Transverse colon (tissue), 4 donors: Measurements from ENCODE around the gene ARID4B. TPM values are rescaled to one million over a fixed set of nuclear protein-coding genes. Genes with fewer than 3 reads are reported as not detected.

Experiments
- DNase-seq: peaks from one replicate; pipeline ENCODE4 v3.0.0-alpha.2; 2019
- H3K27ac ChIP-seq, 4 donors: fragments of 200-600 bp; sonication (generic); 2 replicates each; pipeline ENCODE4 v1.5.1; 2016 to 2018; ENCODE audit warnings: inconsistent platforms in 4 of 4
- H3K27me3 ChIP-seq: fragments of 200-600 bp; sonication (generic); 2 replicates; pipeline ENCODE4 v1.5.1; 2017; ENCODE audit warnings: inconsistent platforms
- H3K36me3 ChIP-seq, 4 donors: fragments of 200-600 bp; sonication (generic); 2 replicates each; pipeline ENCODE4 v1.5.1; 2017 to 2019; ENCODE audit warnings: inconsistent platforms in 4 of 4
- H3K4me1 ChIP-seq, 4 donors: fragments of 200-600 bp; sonication (generic); 2 replicates each; pipeline ENCODE4 v1.5.1; 2017 to 2020; ENCODE audit warnings: inconsistent platforms in 4 of 4
- H3K4me3 ChIP-seq, 4 donors: fragments of 200-600 bp; sonication (generic); 1 replicate in 1 of 4; 2 replicates in 3 of 4; pipeline versions ENCODE4 v1.5.1 to v1.6.1; 2017 to 2019; ENCODE audit warnings: inconsistent platforms in 4 of 4
- H3K9me3 ChIP-seq, 2 donors: fragments of 200-600 bp; sonication (generic); 2 replicates each; pipeline ENCODE4 v1.5.1; 2017 to 2019; ENCODE audit warnings: inconsistent platforms in 2 of 2
- EP300 ChIP-seq: sonication (generic); formaldehyde crosslinking; IDR thresholded peaks from one replicate; pipeline ENCODE4 v1.6.1; 2017; ENCODE audit warnings: antibody characterized with exemption, low read depth
- POLR2A ChIP-seq: fragments of 450-650 bp; IDR thresholded peaks from one replicate; pipeline ENCODE4 v1.6.1; 2016; ENCODE audit warnings: antibody characterized with exemption, mild to moderate bottlenecking, moderate library complexity
- POLR2AphosphoS5 ChIP-seq, 3 donors: sonication (generic); formaldehyde crosslinking; IDR thresholded peaks; one replicate each; pipeline ENCODE4 v1.6.1; 2016; ENCODE audit warnings: antibody characterized with exemption in 3 of 3
- WGBS, 2 donors: methylation state at CpG; one replicate each; pipeline ENCODE4 v1.1.5; 2018; ENCODE audit warnings: low coverage in 1 of 2; 5-methylcytosine and 5-hydroxymethylcytosine counted together
- in situ Hi-C, 4 donors: fragments of 200-750 bp; cut with MboI; loops; one replicate each; pipeline versions ENCODE4 v1.15.0 to v1.15.1; 2017; ENCODE audit warnings: low sequenced_read_pairs in 3 of 4, low pct_ligation_motif_present in 1 of 4, low pct_unique_long_range_greater_than_20kb in 1 of 4
- intact Hi-C: fragments of 100-400 bp; cut with DNase I; formaldehyde crosslinking; loops from one replicate; pipeline ENCODE4 v1.15.1; 2023; ENCODE audit warnings: low total_unique reads
- total RNA-seq, 4 donors: library from RNA; depleted of rRNA; stranded (reverse); fragments of >200 nt; gene quantifications; one replicate each; pipeline ENCODE4 v1.1.0, GENCODE V29; 2016
- TF ChIP-seq, protein P1 (sequence below), 5 experiments: fragments of 200-600 bp in 3 of 5; fragments of 450-650 bp in 2 of 5; sonication (generic) in 3 of 5; IDR thresholded peaks; 1 replicate in 2 of 5; 2 replicates in 3 of 5; pipeline ENCODE4 v1.5.1; 2016 to 2017; ENCODE audit warnings: antibody characterized with exemption in 5 of 5, inconsistent platforms in 3 of 5, mild to moderate bottlenecking in 2 of 5, moderate library complexity in 1 of 5

Gene ARID4B
- total RNA-seq, 4 donors from 2014 or later: 9.2 to 52.0 (median 34.0) TPM

- no peak for TF ChIP-seq EP300
- TF ChIP-seq POLR2A: no peak
- TF ChIP-seq, protein P1, sequence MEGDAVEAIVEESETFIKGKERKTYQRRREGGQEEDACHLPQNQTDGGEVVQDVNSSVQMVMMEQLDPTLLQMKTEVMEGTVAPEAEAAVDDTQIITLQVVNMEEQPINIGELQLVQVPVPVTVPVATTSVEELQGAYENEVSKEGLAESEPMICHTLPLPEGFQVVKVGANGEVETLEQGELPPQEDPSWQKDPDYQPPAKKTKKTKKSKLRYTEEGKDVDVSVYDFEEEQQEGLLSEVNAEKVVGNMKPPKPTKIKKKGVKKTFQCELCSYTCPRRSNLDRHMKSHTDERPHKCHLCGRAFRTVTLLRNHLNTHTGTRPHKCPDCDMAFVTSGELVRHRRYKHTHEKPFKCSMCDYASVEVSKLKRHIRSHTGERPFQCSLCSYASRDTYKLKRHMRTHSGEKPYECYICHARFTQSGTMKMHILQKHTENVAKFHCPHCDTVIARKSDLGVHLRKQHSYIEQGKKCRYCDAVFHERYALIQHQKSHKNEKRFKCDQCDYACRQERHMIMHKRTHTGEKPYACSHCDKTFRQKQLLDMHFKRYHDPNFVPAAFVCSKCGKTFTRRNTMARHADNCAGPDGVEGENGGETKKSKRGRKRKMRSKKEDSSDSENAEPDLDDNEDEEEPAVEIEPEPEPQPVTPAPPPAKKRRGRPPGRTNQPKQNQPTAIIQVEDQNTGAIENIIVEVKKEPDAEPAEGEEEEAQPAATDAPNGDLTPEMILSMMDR (IDR thresholded peaks at IDR 0.05): no peak
- TF ChIP-seq POLR2AphosphoS5 (IDR thresholded peaks at IDR 0.05): no peak
- H3K27me3 ChIP-seq: no peaks in the 10 kb centered on the region
These were observed 185.0 kb downstream of the ARID4B start for GRCh38 chr1:235142991-235143390.

DNA sequence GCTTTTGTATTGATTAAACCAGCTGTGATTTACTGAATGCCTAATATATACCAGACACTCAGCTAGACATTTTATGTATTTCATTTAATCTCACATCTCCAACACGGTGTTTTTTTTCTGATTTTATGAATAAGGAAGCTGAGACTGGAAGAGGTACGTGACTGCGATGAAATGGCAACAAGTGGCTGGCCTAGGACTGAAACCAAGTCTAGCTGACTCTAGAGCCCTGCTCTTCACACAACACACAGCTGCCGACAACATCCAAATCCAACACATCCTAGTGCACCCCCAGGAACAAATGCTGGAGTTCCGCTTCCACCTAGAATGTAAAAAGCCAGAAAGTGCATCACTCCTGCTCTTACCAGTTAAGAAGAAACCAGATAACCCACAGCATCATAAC is 188.7 kb downstream of the ARID4B start:
- 97 to 100% methylated on average over 1 to 5 of the region's 5 CpGs for WGBS, 2 donors
- Histone ChIP-seq H3K36me3 (peaks cover 0 to 50% (median 25%) of the 10 kb centered on the region in 4 donors), H3K9me3 (no peaks in the 10 kb centered on the region), H3K27me3 (no peaks in the 10 kb centered on the region), H3K27ac (no peak overlapping the region), H3K4me3 (no peak overlapping the region), H3K4me1 (no peaks in the 10 kb centered on the region)
- no peak for DNase-seq
- no peak for TF ChIP-seq EP300
- TF ChIP-seq, protein P1 (IDR thresholded peaks at IDR 0.05): no peak
- TF ChIP-seq POLR2A: no peak
- intact Hi-C loops: no loop called here
- in situ Hi-C loops: no loop called here

More at GRCh38 chr1:235142991-235143390, 185.0 kb downstream of the ARID4B start:
- no peaks in the 10 kb centered on the region for H3K4me1 ChIP-seq
- H3K36me3 ChIP-seq: peaks cover 0 to 49% (median 16%) of the 10 kb centered on the region in 4 donors
- 86 to 90% methylated on average over 4 of the region's 4 CpGs for WGBS, 2 donors
- no peak for DNase-seq
- H3K27ac ChIP-seq: no peak overlapping the region
- in situ Hi-C loops: no loop called here
- H3K9me3 ChIP-seq: no peaks in the 10 kb centered on the region
- no peak overlapping the region for H3K4me3 ChIP-seq
- intact Hi-C loops: no loop called here

- H3K4me3 ChIP-seq: no peak overlapping the region
- H3K4me1 ChIP-seq: no peaks in the 10 kb centered on the region
- no peak for DNase-seq
- TF ChIP-seq EP300 (no peak), POLR2A (no peak), POLR2AphosphoS5 (IDR thresholded peaks at IDR 0.05) (no peak)
- TF ChIP-seq, protein P1 (IDR thresholded peaks at IDR 0.05): no peak
- H3K27ac ChIP-seq: no peak overlapping the region
- in situ Hi-C loops: no loop called here
- intact Hi-C loops: no loop called here
- H3K9me3 ChIP-seq: no peaks in the 10 kb centered on the region
- H3K36me3 ChIP-seq: peaks cover 0 to 55% (median 27%) of the 10 kb centered on the region in 4 donors
- no peaks in the 10 kb centered on the region for H3K27me3 ChIP-seq
- 69 to 75% methylated on average over 2 of the region's 2 CpGs for WGBS, 2 donors
These were observed 189.2 kb downstream of the ARID4B start for GRCh38 chr1:235138821-235139220.

DNA sequence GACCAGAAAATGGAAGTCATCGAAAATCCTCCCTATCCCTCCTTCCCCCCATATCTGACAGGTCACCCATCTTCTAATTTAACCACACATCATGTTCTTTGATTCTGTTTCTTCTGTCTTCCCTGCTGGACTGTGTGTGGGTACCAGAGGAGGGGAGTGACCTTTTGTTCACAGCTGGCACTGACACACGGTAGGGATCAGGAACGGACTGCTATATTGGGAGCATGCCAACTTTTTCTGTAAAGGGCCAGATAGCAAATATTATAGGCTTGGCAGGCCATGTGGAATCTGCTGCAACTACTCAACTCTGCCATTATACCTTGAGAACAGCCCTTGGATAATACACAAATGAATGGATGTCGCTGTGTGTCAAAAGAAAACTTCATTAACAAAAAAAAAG is 191.9 kb downstream of the ARID4B start:
- H3K27me3 ChIP-seq: no peaks in the 10 kb centered on the region
- H3K36me3 ChIP-seq: peaks cover 0 to 49% (median 21%) of the 10 kb centered on the region in 4 donors
- no peak for TF ChIP-seq POLR2A
- TF ChIP-seq EP300: no peak
- no peak for TF ChIP-seq POLR2AphosphoS5 (IDR thresholded peaks at IDR 0.05)
- TF ChIP-seq, protein P1 (IDR thresholded peaks at IDR 0.05): no peak
- H3K4me3 ChIP-seq: no peak overlapping the region
- intact Hi-C loops: no loop called here
- H3K27ac ChIP-seq: no peak overlapping the region
- H3K4me1 ChIP-seq: no peaks in the 10 kb centered on the region
- H3K9me3 ChIP-seq: no peaks in the 10 kb centered on the region
- in situ Hi-C loops: no loop called here
- DNase-seq: no peak
- WGBS, 2 donors: 64 to 100% methylated on average over 2 to 4 of the region's 4 CpGs
